H1 (cell line): ENCODE results near the gene NLGN4X. TPM values are rescaled to one million over a fixed set of nuclear protein-coding genes. Genes with fewer than 3 reads are reported as not detected.

Experiments used
- BCL11A ChIP-seq, 2 experiments: IDR thresholded peaks; one replicate each; pipeline ENCODE4 v1.6.1; 2011; ENCODE audit warnings: low read depth in 2 of 2, low read length in 2 of 2, mild to moderate bottlenecking in 2 of 2
- CHD1 ChIP-seq: IDR thresholded peaks from 2 replicates; pipeline ENCODE4 v1.6.1; 2012; ENCODE audit warnings: low read depth, low read length, improper control_type of control experiment
- EGR1 ChIP-seq: IDR thresholded peaks from 2 replicates; pipeline ENCODE4 v1.6.1; 2011; ENCODE audit warnings: low read depth, low read length, borderline replicate concordance
- EZH2 ChIP-seq: fragments of 200-600 bp; sonication (generic); IDR thresholded peaks from 2 replicates; pipeline ENCODE4 v1.7.1; 2012; ENCODE audit warnings: low read depth, mild to moderate bottlenecking, moderate library complexity, low read length, inconsistent platforms; ENCODE audit not compliant: severe bottlenecking
- RFX5 ChIP-seq: IDR thresholded peaks from 2 replicates; pipeline ENCODE4 v1.6.1; 2011; ENCODE audit warnings: low read depth, low read length, improper control_type of control experiment, borderline replicate concordance
- SIN3A ChIP-seq, 2 experiments: IDR thresholded peaks in 1 of 2; conservative IDR thresholded peaks in 1 of 2; 2 replicates each; pipeline ENCODE4 v1.6.1; 2011 to 2012; ENCODE audit warnings: low read length in 2 of 2, improper control_type of control experiment in 1 of 2, low read depth in 1 of 2, mild to moderate bottlenecking in 1 of 2
- USF2 ChIP-seq: IDR thresholded peaks from 2 replicates; pipeline ENCODE4 v1.6.1; 2011; ENCODE audit warnings: low read length, improper control_type of control experiment
- polyA plus RNA-seq, 7 experiments: library from polyadenylated mRNA; depleted of rRNA in 3 of 7; stranded (reverse) in 5 of 7; unstranded in 2 of 7; fragments of >200 nt in 5 of 7; fragments of 200-250 nt in 2 of 7; gene quantifications; 1 replicate in 5 of 7; 2 replicates in 1 of 7; 4 replicates in 1 of 7; pipeline versions ENCODE4 v1.2.1 to v1.2.3, GENCODE V29; 2011 to 2013; ENCODE audit warnings: missing spikeins in 2 of 7, mixed read lengths in 2 of 7
- total RNA-seq: library from RNA; stranded (reverse); fragmentation: NEBNext Ultra II Directional; extraction: Animal tissue kit (Norgen Biotek cat#: 25700); gene quantifications from 2 replicates; pipeline ENCODE4 v1.2.1, GENCODE V29; 2021

The NLGN4X gene
- total and polyA plus RNA-seq, 2 of the 8 experiments (the other 6 are each of a cell fraction or from before 2014, with no cell fraction given): 104 to 124 TPM

GRCh38 chrX:5971300-5971699 is 257.4 kb downstream of the NLGN4X start (continued):
- TF ChIP-seq EGR1 (no peak), SIN3A (conservative IDR thresholded peaks at IDR 0.05 in 1 of 2, IDR thresholded peaks at IDR 0.05 in 1 of 2; ENCODE audit: low read depth in 1 of 2, low read length in 2 of 2) (no peak), RFX5 (no peak), CHD1 (no peak), BCL11A (IDR thresholded peaks at IDR 0.05; ENCODE audit: low read depth in 2 of 2, low read length in 2 of 2) (no peak), USF2 (no peak), EZH2 (no peak)
